Measurements from ENCODE around the gene TCF4.
A peak's percentile ranks its signal among the peaks of the same experiment; 100 is the strongest.

Gene TCF4

GRCh38 chr18:55380589-55380988 is 207.4 kb downstream of the TCF4 start:
- no peak overlapping the region for H3K27ac Mint-ChIP-seq
- ATAC-seq (no peak), DNase-seq (ENCODE audit: low spot score in 2 of 2) (no peak)
- no peaks in the 10 kb centered on the region for H3K4me1 Mint-ChIP-seq
- no peaks in the 10 kb centered on the region for H3K36me3 Mint-ChIP-seq
- H3K4me3 Mint-ChIP-seq = no peak overlapping the region
- H3K9me3 Mint-ChIP-seq = peaks cover 9% of the 10 kb centered on the region

GRCh38 chr18:55376387-55376786 is 211.6 kb downstream of the TCF4 start:
- peak; percentile 47 for ATAC-seq

GRCh38 chr18:55375930-55376329 is 212.1 kb downstream of the TCF4 start:
- H3K4me3 Mint-ChIP-seq = no peak overlapping the region

More at GRCh38 chr18:55376387-55376786, 211.6 kb downstream of the TCF4 start:
- H3K4me3 Mint-ChIP-seq = no peak overlapping the region
- H3K27ac Mint-ChIP-seq = no peak overlapping the region
- no peaks in the 10 kb centered on the region for H3K4me1 Mint-ChIP-seq
- peaks cover 7% of the 10 kb centered on the region for H3K9me3 Mint-ChIP-seq
- no peaks in the 10 kb centered on the region for H3K36me3 Mint-ChIP-seq
- no peak for DNase-seq (ENCODE audit: low spot score in 2 of 2)

GRCh38 chr18:55374741-55375140 is 213.3 kb downstream of the TCF4 start:
- no peaks in the 10 kb centered on the region for H3K36me3 Mint-ChIP-seq
- H3K9me3 Mint-ChIP-seq = peaks cover 6% of the 10 kb centered on the region
- no peak overlapping the region for H3K27ac Mint-ChIP-seq
- H3K4me3 Mint-ChIP-seq = no peak overlapping the region
- H3K4me1 Mint-ChIP-seq = no peaks in the 10 kb centered on the region
- ATAC-seq (no peak), DNase-seq (ENCODE audit: low spot score in 2 of 2) (no peak)

More at GRCh38 chr18:55375930-55376329, 212.1 kb downstream of the TCF4 start:
- DNase-seq (ENCODE audit: low spot score in 2 of 2) (no peak), ATAC-seq (no peak)
- Mint-ChIP-seq H3K9me3 (peaks cover 7% of the 10 kb centered on the region), H3K36me3 (no peaks in the 10 kb centered on the region), H3K27ac (no peak overlapping the region), H3K4me1 (no peaks in the 10 kb centered on the region)

- DNase-seq (ENCODE audit: low spot score in 2 of 2) = no peak
- ATAC-seq = no peak
- Mint-ChIP-seq H3K4me3 (no peak overlapping the region), H3K9me3 (peaks cover 5% of the 10 kb centered on the region), H3K27ac (no peak overlapping the region), H3K36me3 (no peaks in the 10 kb centered on the region), H3K4me1 (no peaks in the 10 kb centered on the region)
Measured at GRCh38 chr18:55372209-55372608, 215.8 kb downstream of the TCF4 start.

- Mint-ChIP-seq H3K9me3 (peaks cover 5% of the 10 kb centered on the region), H3K4me3 (no peak overlapping the region), H3K27ac (no peak overlapping the region), H3K4me1 (no peaks in the 10 kb centered on the region), H3K36me3 (no peaks in the 10 kb centered on the region)
- ATAC-seq (no peak), DNase-seq (ENCODE audit: low spot score in 2 of 2) (no peak)
Measured at GRCh38 chr18:55370936-55371335, 217.1 kb downstream of the TCF4 start.

DNA sequence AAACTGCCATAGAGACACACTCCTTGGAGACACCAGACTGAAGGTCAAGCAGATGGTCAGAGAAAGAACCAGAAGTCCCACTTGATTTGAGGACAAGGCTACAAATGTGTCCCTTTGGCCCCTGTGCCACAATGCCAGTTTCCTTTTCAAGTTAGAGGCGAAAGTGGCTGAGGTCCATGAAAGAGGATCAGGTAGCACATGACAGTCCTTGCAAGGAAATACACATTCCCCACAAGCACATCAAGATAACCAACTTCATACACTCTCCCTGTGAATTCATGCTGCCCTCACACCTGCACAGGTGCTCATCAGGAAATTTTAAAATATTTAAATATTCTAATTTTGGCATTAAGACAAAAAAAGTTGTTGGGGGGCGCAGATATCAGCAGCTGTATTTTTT is 218.6 kb downstream of the TCF4 start:
- no peak for ATAC-seq
- Mint-ChIP-seq H3K9me3 (peaks cover 5% of the 10 kb centered on the region), H3K4me3 (no peak overlapping the region), H3K4me1 (no peaks in the 10 kb centered on the region), H3K36me3 (no peaks in the 10 kb centered on the region), H3K27ac (no peak overlapping the region)
- DNase-seq (ENCODE audit: low spot score in 2 of 2) = no peak

GRCh38 chr18:55365342-55365741 is 222.7 kb downstream of the TCF4 start:
- H3K36me3 Mint-ChIP-seq = no peaks in the 10 kb centered on the region
- peaks cover 5% of the 10 kb centered on the region for H3K9me3 Mint-ChIP-seq
- no peak overlapping the region for H3K27ac Mint-ChIP-seq
- H3K4me3 Mint-ChIP-seq = no peak overlapping the region
- no peak for ATAC-seq
- H3K4me1 Mint-ChIP-seq = no peaks in the 10 kb centered on the region
- DNase-seq (ENCODE audit: low spot score in 2 of 2) = no peak

GRCh38 chr18:55362303-55362702 is 225.7 kb downstream of the TCF4 start:
- H3K36me3 Mint-ChIP-seq = no peaks in the 10 kb centered on the region
- H3K9me3 Mint-ChIP-seq = peaks cover 4% of the 10 kb centered on the region
- H3K4me1 Mint-ChIP-seq = no peaks in the 10 kb centered on the region
- no peak for DNase-seq (ENCODE audit: low spot score in 2 of 2)
- H3K27ac Mint-ChIP-seq = no peak overlapping the region
- no peak for ATAC-seq
- no peak overlapping the region for H3K4me3 Mint-ChIP-seq

DNA sequence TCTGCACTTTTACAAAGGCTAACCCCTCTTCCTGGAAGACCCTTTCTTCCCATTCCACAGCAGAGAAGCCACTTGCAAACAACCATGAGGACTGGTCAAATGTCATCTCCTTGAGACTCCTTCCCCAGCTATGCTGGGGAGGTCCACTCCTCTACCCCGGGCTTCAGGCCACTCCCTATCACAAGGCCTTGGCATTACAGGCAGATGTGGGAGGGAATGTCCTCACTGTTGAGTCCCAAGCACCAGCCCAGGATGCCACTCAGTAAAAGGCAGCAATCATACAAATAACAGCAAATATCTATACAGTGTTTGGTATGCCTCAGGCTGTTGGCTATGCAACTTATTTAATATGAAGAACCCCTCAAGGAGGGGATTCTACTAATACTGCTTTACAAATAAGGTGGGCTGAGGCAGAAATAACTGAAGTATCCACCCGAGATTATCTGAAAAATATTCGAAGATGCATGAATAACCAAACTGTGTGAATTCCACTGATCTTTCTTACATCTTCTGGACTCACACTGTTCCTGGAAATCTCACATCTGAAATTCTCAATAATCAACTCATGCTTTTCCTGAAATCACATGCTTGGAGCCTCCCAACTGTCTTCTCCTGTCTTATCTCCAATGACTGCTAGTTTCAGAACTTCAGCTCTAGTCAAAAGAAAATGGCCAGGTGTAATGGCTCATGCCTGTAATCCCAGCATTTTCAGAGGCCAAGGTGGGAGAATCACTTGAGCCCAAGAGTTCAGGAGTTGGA is 226.3 kb downstream of the TCF4 start:
- Mint-ChIP-seq H3K36me3 (no peaks in the 10 kb centered on the region), H3K4me3 (no peak overlapping the region), H3K27ac (no peak overlapping the region), H3K4me1 (no peaks in the 10 kb centered on the region), H3K9me3 (peaks cover 4% of the 10 kb centered on the region)
- DNase-seq (ENCODE audit: low spot score in 2 of 2) (no peak), ATAC-seq (no peak)

GRCh38 chr18:55360061-55360460 is 227.9 kb downstream of the TCF4 start:
- H3K9me3 Mint-ChIP-seq = peaks cover 4% of the 10 kb centered on the region

DNA sequence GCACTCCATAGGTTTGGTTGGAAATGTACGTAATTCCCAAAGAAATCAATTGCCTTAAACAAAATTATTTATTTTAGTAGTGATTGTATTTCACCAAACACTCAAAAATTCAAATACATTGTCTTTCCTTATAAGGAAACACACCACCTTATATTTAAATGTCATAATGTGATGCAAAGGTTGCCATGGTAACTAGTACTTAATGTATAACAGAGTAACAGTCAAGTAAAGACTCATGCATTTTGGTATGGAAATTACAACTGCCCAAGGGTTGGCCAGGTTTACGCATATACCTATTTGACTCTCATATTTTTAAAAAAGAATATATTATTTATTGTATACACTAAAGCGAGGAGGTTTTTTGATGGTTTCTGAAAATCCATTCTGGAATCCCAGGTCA is 231.2 kb downstream of the TCF4 start:
- H3K4me3 Mint-ChIP-seq = no peak overlapping the region
- ATAC-seq (no peak), DNase-seq (ENCODE audit: low spot score in 2 of 2) (no peak)
- H3K9me3 Mint-ChIP-seq = peaks cover 4% of the 10 kb centered on the region
- no peaks in the 10 kb centered on the region for H3K36me3 Mint-ChIP-seq
- H3K27ac Mint-ChIP-seq = no peak overlapping the region
- H3K4me1 Mint-ChIP-seq = no peaks in the 10 kb centered on the region

More at GRCh38 chr18:55360061-55360460, 227.9 kb downstream of the TCF4 start:
- H3K27ac Mint-ChIP-seq = no peak overlapping the region
- H3K4me3 Mint-ChIP-seq = no peak overlapping the region
- H3K4me1 Mint-ChIP-seq = no peaks in the 10 kb centered on the region
- DNase-seq (ENCODE audit: low spot score in 2 of 2) (no peak), ATAC-seq (no peak)
- no peaks in the 10 kb centered on the region for H3K36me3 Mint-ChIP-seq

DNA sequence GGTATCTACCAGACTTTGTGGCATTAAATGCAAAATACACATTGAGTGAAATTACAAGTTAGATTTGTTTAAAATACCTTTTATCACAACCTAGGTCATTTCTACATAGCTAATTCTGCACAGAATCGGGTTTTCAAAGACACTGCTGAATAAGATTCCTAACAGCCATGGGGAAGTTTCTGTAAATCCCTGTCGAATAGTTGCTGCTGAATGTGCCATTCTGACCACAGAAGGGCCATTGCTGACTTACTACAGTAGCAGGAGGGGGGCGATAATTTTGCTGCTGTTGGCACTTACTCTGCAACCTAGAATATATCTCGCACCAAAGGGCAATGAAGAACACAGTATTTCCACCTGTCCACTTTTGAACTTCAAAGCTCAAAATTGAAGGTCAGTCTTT is 232.8 kb downstream of the TCF4 start:
- Mint-ChIP-seq H3K36me3 (no peaks in the 10 kb centered on the region), H3K9me3 (peaks cover 2% of the 10 kb centered on the region), H3K27ac (no peak overlapping the region), H3K4me1 (no peaks in the 10 kb centered on the region), H3K4me3 (no peak overlapping the region)
- ATAC-seq (no peak), DNase-seq (ENCODE audit: low spot score in 2 of 2) (no peak)

DNA sequence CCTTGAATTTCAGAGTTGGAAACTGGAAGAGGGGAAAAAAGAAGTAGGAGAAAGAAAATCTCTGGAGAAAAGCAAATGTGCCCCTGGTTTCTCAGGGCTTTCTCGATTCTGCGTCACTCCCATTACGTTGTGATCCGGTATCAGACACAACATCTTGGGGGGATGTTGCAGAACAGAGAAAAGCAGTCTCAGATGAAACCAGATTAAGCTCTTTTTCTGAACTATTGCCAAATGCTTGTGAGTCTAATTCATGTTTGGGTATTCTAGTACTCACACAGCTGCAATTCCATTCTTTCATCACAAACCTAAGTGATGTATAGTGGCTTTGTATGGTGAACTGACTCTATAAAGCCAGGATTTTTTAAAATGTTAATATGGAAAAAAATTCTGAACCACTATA is 233.2 kb downstream of the TCF4 start:
- ATAC-seq (no peak), DNase-seq (ENCODE audit: low spot score in 2 of 2) (no peak)
- no peaks in the 10 kb centered on the region for H3K36me3 Mint-ChIP-seq
- H3K9me3 Mint-ChIP-seq = peaks cover 4% of the 10 kb centered on the region
- H3K4me1 Mint-ChIP-seq = no peaks in the 10 kb centered on the region
- H3K27ac Mint-ChIP-seq = no peak overlapping the region
- no peak overlapping the region for H3K4me3 Mint-ChIP-seq

- Mint-ChIP-seq H3K27ac (no peak overlapping the region), H3K36me3 (no peaks in the 10 kb centered on the region), H3K4me3 (no peak overlapping the region), H3K4me1 (no peaks in the 10 kb centered on the region), H3K9me3 (peaks cover 3% of the 10 kb centered on the region)
- ATAC-seq (no peak), DNase-seq (ENCODE audit: low spot score in 2 of 2) (no peak)
Measured at GRCh38 chr18:55353806-55354205, 234.2 kb downstream of the TCF4 start.

DNA sequence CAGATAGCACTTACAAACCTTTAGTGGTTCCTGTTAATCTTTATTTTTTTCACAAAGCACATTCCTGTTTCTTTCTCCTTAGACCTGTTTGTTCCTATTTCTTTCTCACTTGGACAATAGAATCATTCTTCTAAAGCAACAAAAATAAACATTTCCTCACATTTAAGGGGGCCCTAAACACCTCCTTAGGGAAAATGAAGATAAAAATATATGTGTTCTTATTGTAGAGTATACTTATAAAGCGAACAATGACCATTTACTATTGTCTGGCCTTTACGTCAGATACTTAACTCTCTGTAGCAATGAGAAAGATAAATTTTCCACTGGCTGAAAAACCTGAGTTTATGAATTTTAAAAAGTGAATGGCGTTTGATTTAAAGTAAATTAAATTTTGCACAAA is 234.6 kb downstream of the TCF4 start:
- Mint-ChIP-seq H3K4me1 (no peaks in the 10 kb centered on the region), H3K9me3 (peaks cover 3% of the 10 kb centered on the region), H3K27ac (no peak overlapping the region), H3K36me3 (no peaks in the 10 kb centered on the region), H3K4me3 (no peak overlapping the region)
- DNase-seq (ENCODE audit: low spot score in 2 of 2) (no peak), ATAC-seq (no peak)

All from stimulated activated effector memory CD8-positive, alpha-beta T cell treated with anti-CD3 and anti-CD28 coated beads, Interleukin-12 subunit alpha, Interleukin-12 subunit beta, amount 100 ng/mL, for 72 hours (primary cell).